ENCODE results near the gene GCNT2.

- TF ChIP-seq POLR2AphosphoS5 (IDR thresholded peaks at IDR 0.05) (no peak), CTCF (IDR thresholded peaks at IDR 0.05) (no peak), EP300 (IDR thresholded peaks at IDR 0.05) (no peak), POLR2A (IDR thresholded peaks at IDR 0.05) (no peak)
Measured at GRCh38 chr6:10576226-10576625, 55.1 kb downstream of the GCNT2 start.

Measured in upper lobe of left lung (tissue), 4 donors.